Ectodermal cell (in vitro differentiated cells): ENCODE results near the gene NTN1.
"Not testable (repeated sequence)": the region's sequence is repeated elsewhere in the genome, so short reads cannot be mapped to it uniquely, and the experiment has no call there.

ENCODE experiments used
- H3K27ac ChIP-seq: 2 replicates; pipeline ENCODE4 v1.7.0; 2013; ENCODE audit warnings: mild to moderate bottlenecking, low read depth, low read length; ENCODE audit not compliant: insufficient read depth, poor library complexity, severe bottlenecking
- H3K27me3 ChIP-seq: 2 replicates; pipeline ENCODE4 v1.7.0; 2013; ENCODE audit warnings: mild to moderate bottlenecking, low read length; ENCODE audit not compliant: insufficient read depth, control insufficient read depth, poor library complexity, severe bottlenecking
- H3K36me3 ChIP-seq: one replicate; pipeline ENCODE4 v1.7.0; 2013; ENCODE audit warnings: low read length; ENCODE audit not compliant: control insufficient read depth, insufficient read depth
- H3K4me1 ChIP-seq: one replicate; pipeline ENCODE4 v1.7.0; 2013; ENCODE audit warnings: low read length; ENCODE audit not compliant: control insufficient read depth, insufficient read depth
- H3K4me3 ChIP-seq: 2 replicates; pipeline ENCODE4 v1.7.0; 2013; ENCODE audit warnings: low read depth, low read length, control low read depth; ENCODE audit not compliant: insufficient read depth
- H3K9me3 ChIP-seq: 2 replicates; pipeline ENCODE4 v1.7.0; 2013; ENCODE audit warnings: mild to moderate bottlenecking, low read length, moderate library complexity; ENCODE audit not compliant: control insufficient read depth
- WGBS, 2 experiments: methylation state at CpG; one replicate each; pipeline ENCODE4 v1.1.7; 2013; ENCODE audit warnings: missing lambda C conversion rate in 2 of 2; 5-methylcytosine and 5-hydroxymethylcytosine counted together

Gene NTN1

DNA sequence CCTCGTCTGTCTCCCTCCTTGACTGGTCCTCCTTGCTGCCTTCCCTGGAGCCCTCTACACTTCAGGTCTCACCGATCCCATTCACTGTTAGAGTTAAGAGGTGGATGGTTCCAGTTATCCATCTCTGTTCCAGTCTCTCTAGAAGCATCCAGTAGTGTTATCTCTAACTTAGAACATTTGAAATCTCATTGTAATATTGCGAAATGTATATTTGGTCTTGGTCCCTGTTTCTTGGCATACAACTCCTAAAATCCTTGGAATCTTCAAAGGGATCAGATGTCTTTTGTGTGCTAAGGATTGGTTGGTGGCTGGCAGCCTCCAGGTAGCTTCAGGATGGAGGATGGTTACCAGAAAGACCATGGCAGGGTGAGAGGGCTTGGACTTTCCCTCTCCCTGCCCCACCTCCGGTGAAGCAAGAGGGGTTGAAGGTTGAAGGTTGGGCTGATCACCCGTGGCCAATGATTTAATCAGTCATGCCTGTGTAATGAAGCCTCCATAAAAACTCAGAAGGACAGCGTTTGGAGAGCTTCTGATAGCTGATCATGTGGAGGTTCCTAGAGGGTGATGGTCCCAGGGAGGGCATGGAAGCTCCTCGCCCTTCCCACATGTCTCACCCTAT lies 59.1 kb downstream of the NTN1 start:
- no peak overlapping the region for H3K27ac ChIP-seq
- H3K27me3 ChIP-seq = no peaks in the 10 kb centered on the region
- no peaks in the 10 kb centered on the region for H3K4me1 ChIP-seq
- H3K4me3 ChIP-seq = no peak overlapping the region
- H3K36me3 ChIP-seq = no peaks in the 10 kb centered on the region
- no peaks in the 10 kb centered on the region for H3K9me3 ChIP-seq
- WGBS, 2 experiments = 77 to 89% methylated on average over 5 to 7 of the region's 7 CpGs

DNA sequence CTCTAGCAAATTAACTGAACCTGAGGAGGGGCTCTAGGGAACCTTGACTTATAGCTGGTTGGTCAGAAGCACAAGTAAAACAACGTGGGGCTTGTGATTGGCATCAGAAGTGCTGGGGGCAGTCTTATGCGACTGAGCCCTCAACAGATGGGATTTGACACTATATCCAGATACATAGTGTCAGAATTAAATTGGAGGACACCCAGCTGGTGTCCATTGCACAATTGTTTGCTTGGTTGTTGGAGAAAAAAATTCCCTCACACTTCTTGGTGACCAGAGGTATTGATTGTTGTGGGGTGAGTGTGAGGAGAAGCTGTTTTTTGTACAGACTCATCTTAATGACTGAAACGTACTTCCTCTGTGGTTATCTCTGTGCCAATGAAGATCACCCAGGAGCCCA lies 59.7 kb downstream of the NTN1 start:
- 33 to 37% methylated on average over 3 of the region's 3 CpGs for whole genome bisulfite sequencing, 2 experiments
- H3K9me3 ChIP-seq = no peaks in the 10 kb centered on the region
- no peak overlapping the region for H3K27ac ChIP-seq
- no peak overlapping the region for H3K4me3 ChIP-seq
- H3K36me3 ChIP-seq = no peaks in the 10 kb centered on the region
- no peaks in the 10 kb centered on the region for H3K27me3 ChIP-seq
- no peaks in the 10 kb centered on the region for H3K4me1 ChIP-seq

DNA sequence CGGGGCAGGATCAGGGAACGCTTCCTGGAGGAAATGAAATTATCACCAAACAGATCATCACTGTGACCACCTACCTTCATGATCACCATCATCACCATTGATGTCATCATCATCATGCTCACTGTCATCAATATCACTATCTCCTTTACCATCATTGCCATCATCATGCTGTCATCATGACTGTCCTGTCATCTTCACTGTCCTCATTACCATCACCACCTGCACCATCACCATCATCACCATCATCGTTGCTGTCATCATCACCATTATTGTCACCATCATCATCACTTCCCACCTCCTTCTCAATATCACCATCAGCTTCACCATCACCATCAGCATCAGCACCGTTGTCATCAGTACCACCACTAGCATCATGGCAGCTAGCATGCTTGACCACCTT lies 65.3 kb downstream of the NTN1 start:
- Histone ChIP-seq H3K4me1 (no peaks in the 10 kb centered on the region), H3K4me3 (no peak overlapping the region), H3K27me3 (no peaks in the 10 kb centered on the region), H3K9me3 (no peaks in the 10 kb centered on the region), H3K27ac (no peak overlapping the region), H3K36me3 (no peaks in the 10 kb centered on the region)
- 94% methylated on average over 4 of the region's 4 CpGs for WGBS, 2 experiments

DNA sequence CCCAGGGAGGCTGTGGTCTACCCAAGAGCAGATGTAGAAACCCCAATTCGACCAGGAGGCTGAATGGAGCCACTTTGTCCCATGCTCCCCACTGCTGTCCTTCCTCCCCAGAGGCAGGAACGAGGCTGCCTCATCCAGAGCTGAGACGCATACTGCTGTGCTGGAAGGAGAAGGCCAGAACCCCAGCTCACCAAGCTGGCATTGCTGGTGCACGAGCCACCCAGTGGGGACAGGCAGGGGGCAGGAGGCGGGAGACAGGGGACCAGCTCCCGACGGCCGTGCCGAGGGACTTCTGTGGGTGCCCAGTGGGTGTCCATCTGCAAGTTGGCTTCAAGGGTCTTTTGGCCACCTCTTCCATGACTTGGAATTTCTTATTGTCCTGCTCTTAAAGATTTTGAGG lies 66.6 kb downstream of the NTN1 start:
- Histone ChIP-seq H3K36me3 (no peaks in the 10 kb centered on the region), H3K4me1 (no peaks in the 10 kb centered on the region), H3K27ac (no peak overlapping the region), H3K9me3 (no peaks in the 10 kb centered on the region), H3K27me3 (no peaks in the 10 kb centered on the region), H3K4me3 (no peak overlapping the region)
- WGBS, 2 experiments = 91 to 93% methylated on average over 9 of the region's 9 CpGs

DNA sequence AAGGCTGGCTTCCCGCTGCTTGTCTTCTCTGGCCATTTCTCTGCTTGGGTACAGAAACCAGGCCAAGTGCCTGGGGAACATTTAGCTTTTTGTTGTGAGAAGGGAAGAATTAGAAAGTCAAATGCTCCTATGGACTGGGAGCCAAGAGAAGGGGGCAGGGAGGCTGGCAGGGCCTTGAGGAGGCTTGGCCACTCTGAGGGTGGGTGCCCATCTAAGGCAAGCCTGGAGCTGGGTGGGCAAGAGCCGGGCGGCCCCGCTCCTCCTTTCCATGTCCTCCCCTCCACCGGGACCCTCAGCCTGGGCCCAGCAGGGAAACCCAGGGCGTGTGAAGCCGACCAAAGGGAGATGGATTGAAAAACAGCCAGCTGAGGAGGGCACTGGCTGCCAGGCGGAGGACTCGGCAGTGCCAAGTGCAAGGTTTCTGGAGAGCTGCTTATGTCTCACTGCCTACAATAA lies 69.4 kb downstream of the NTN1 start:
- H3K36me3 ChIP-seq = no peaks in the 10 kb centered on the region
- H3K27ac ChIP-seq = no peak overlapping the region
- no peak overlapping the region for H3K4me3 ChIP-seq
- no peaks in the 10 kb centered on the region for H3K9me3 ChIP-seq
- WGBS, 2 experiments = 82 to 85% methylated on average over 9 of the region's 9 CpGs
- no peaks in the 10 kb centered on the region for H3K4me1 ChIP-seq
- H3K27me3 ChIP-seq = no peaks in the 10 kb centered on the region

DNA sequence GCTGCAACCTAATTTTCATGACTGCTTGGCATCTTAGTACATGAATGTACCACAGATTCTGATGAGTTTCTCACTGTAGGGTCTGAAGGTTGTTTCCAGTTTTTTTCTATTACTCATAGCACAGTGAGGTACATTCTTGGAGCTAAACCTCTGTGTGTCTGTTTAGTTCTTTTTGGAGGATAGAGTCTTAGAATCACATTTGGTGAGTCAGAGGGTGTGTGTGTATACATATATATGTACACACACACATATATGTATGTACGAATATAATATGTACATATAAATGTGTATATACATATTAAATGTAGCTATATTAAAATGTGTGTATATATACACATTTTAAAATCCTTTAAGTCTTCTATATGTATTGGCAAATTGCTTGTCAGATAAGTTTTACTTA lies 72.9 kb downstream of the NTN1 start:
- Histone ChIP-seq H3K4me3 (no peak overlapping the region), H3K4me1 (no peaks in the 10 kb centered on the region), H3K27me3 (no peaks in the 10 kb centered on the region), H3K27ac (no peak overlapping the region), H3K9me3 (no peaks in the 10 kb centered on the region), H3K36me3 (no peaks in the 10 kb centered on the region)
- WGBS, 2 experiments = no CpG with 5 or more reads among the region's 1 CpG

DNA sequence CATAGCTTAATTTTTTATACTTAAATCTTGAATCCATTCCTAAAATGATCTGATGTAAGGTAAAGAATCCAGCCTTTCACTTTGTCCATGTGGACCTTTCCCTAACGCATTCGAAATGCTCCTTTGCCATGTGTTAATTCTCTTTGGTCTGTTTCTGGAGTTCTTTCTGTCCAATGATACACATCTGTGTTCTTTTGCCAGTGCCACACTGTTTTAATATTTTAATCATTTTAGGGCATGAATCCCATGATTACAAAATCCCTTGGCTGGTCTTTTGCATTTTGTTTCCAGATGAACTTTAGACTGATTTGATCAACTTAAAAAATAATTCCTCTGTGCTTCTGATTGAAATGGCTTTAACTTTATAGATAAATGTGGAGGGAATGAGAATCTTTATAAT lies 74.1 kb downstream of the NTN1 start:
- no peak overlapping the region for H3K4me3 ChIP-seq
- no peak overlapping the region for H3K27ac ChIP-seq
- H3K36me3 ChIP-seq = no peaks in the 10 kb centered on the region
- no peaks in the 10 kb centered on the region for H3K4me1 ChIP-seq
- H3K27me3 ChIP-seq = no peaks in the 10 kb centered on the region
- WGBS, 2 experiments = 92 to 96% methylated on average over 2 of the region's 2 CpGs
- H3K9me3 ChIP-seq = no peaks in the 10 kb centered on the region

DNA sequence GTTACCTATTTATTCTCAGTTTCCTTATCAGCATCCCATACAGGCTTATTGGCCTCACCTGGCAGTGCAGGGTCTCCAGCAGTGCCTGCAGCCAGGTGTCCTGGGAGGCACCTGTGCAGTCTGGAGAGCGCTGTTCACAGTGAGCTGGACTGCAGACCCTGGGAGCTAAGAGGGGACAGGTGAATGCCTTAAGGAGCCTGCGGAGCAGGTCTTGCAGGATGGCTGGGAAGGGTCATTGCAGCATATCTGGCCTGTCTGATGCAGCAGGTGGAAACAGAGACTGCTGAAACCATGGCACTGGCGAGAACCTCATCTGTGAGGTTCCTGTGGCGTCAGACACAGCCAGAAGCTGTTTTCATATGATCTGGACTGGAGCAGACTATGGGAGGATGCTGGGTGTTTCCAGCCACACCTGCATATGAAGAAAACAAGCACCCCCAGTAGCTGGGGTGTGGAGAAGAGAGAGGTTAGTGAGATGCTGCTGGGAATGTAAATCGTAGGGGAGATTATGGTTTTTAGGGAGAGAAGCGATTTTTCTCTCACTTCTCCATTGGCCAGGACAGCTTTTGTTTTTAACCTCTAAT lies 77.0 kb downstream of the NTN1 start:
- Histone ChIP-seq H3K27ac (no peak overlapping the region), H3K9me3 (no peaks in the 10 kb centered on the region), H3K4me1 (no peaks in the 10 kb centered on the region), H3K27me3 (no peaks in the 10 kb centered on the region), H3K36me3 (no peaks in the 10 kb centered on the region), H3K4me3 (no peak overlapping the region)
- 88 to 97% methylated on average over 4 to 5 of the region's 6 CpGs for WGBS, 2 experiments

DNA sequence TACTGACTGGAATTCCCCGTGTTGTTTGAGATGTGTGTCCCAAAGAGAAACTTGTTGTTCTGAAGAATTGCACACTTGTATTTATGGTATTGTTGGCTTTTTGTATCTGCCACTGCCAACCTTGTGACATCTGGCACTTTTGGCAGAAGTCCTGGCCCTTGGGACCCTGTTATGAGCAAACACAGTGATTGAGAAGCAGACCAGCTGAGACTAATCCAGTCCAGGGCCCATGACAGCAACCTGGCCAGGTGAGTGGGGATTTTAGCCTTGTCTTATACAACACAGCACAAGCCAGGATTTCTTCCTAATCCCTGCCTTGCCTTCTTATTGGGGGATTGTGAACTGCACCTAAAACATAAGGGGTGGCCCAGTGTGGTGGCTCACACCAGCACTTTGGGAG lies 80.0 kb downstream of the NTN1 start:
- 90 to 93% methylated on average over 1 of the region's 1 CpG for WGBS, 2 experiments
- no peak overlapping the region for H3K4me3 ChIP-seq
- no peaks in the 10 kb centered on the region for H3K36me3 ChIP-seq
- no peaks in the 10 kb centered on the region for H3K9me3 ChIP-seq
- no peaks in the 10 kb centered on the region for H3K4me1 ChIP-seq
- H3K27ac ChIP-seq = no peak overlapping the region
- H3K27me3 ChIP-seq = no peaks in the 10 kb centered on the region

DNA sequence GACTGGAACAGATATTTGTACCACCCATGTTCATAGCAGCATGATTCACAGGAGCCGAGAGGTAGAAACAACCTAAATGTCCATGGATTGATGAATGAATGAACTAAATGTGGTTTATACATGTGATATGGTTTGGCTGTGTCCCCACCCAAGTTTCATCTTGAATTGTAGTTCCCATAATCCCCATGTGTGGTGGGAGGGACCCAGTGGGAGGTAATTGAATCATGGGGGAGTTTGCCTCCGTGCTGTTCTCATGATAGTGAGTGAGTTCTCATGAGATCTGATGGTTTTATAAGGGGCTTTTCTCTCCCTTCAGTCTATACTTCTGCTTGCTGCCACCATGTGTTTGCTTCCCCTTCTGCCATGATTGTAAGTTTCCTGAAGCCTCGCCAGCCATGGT lies 81.9 kb downstream of the NTN1 start:
- H3K4me1 ChIP-seq, H3K36me3 ChIP-seq, H3K27me3 ChIP-seq, H3K4me3 ChIP-seq, H3K9me3 ChIP-seq, H3K27ac ChIP-seq: not testable (repeated sequence)
- 88 to 90% methylated on average over 3 of the region's 3 CpGs for WGBS, 2 experiments
